Gastrocnemius medialis (tissue), 4 donors: Measurements from ENCODE around the gene LZTR1. TPM values are rescaled to one million over a fixed set of nuclear protein-coding genes. Genes with fewer than 3 reads are reported as not detected.

Experiments used
- ATAC-seq, 2 donors: fragments of 150-250 bp; one replicate each; pipeline ENCODE4 v1.9.1; 2016
- DNase-seq, 2 donors: peaks; one replicate each; pipeline ENCODE4 v3.0.0-alpha.2; 2019
- H3K27ac ChIP-seq, 4 donors: fragments of 200-600 bp; sonication (generic); 1 replicate in 1 of 4; 2 replicates in 3 of 4; pipeline ENCODE4 v1.5.1; 2016 to 2018; ENCODE audit warnings: mild to moderate bottlenecking in 2 of 4, moderate library complexity in 1 of 4
- H3K27me3 ChIP-seq, 3 donors: fragments of 200-600 bp; sonication (generic) in 2 of 3; 1 replicate in 1 of 3; 2 replicates in 2 of 3; pipeline versions ENCODE4 v1.5.1 to v1.6.0; 2016 to 2019; ENCODE audit warnings: mild to moderate bottlenecking in 1 of 3, moderate library complexity in 1 of 3
- H3K36me3 ChIP-seq, 2 donors: fragments of 200-600 bp; sonication (generic) in 1 of 2; one replicate each; pipeline ENCODE4 v1.5.1; 2017 to 2018
- H3K4me1 ChIP-seq, 2 donors: fragments of 200-600 bp; sonication (generic) in 1 of 2; one replicate each; pipeline ENCODE4 v1.5.1; 2016 to 2017; ENCODE audit warnings: mild to moderate bottlenecking in 2 of 2
- H3K4me3 ChIP-seq, 4 donors: fragments of 200-600 bp; sonication (generic) in 3 of 4; 1 replicate in 1 of 4; 2 replicates in 3 of 4; pipeline ENCODE4 v1.5.1; 2016 to 2019; ENCODE audit warnings: mild to moderate bottlenecking in 2 of 4
- H3K9me3 ChIP-seq, 3 donors: fragments of 200-600 bp; sonication (generic) in 2 of 3; 1 replicate in 1 of 3; 2 replicates in 2 of 3; pipeline ENCODE4 v1.5.1; 2016 to 2019
- CTCF ChIP-seq, 5 experiments: fragments of 450-650 bp in 3 of 5; fragments of 200-600 bp in 2 of 5; sonication (generic) in 2 of 5; IDR thresholded peaks in 4 of 5; conservative IDR thresholded peaks in 1 of 5; 1 replicate in 4 of 5; 2 replicates in 1 of 5; pipeline ENCODE4 v1.5.1; 2016 to 2019; ENCODE audit warnings: antibody characterized with exemption in 5 of 5, mild to moderate bottlenecking in 3 of 5, moderate library complexity in 3 of 5
- POLR2A ChIP-seq, 2 donors: fragments of 450-650 bp; IDR thresholded peaks; one replicate each; pipeline ENCODE4 v1.6.1; 2017; ENCODE audit warnings: antibody characterized with exemption in 2 of 2, mild to moderate bottlenecking in 2 of 2, moderate library complexity in 2 of 2
- in situ Hi-C, 4 donors: fragments of 200-750 bp; cut with MboI; loops; one replicate each; pipeline versions ENCODE4 v1.15.0 to v1.8.0; 2017; ENCODE audit warnings: low sequenced_read_pairs in 4 of 4
- intact Hi-C: fragments of 100-400 bp; cut with DNase I; formaldehyde crosslinking; loops from one replicate; pipeline ENCODE4 v1.15.1; 2023; ENCODE audit warnings: low total_unique reads
- total RNA-seq, 4 donors: library from RNA; depleted of rRNA; stranded (reverse); fragments of >200 nt; gene quantifications; one replicate each; pipeline versions ENCODE4 v1.1.0 to v1.2.3, GENCODE V29; 2016

The LZTR1 gene
- total RNA-seq, 4 donors from 2014 or later = 25.4 to 36.4 (median 26.3) TPM

DNA sequence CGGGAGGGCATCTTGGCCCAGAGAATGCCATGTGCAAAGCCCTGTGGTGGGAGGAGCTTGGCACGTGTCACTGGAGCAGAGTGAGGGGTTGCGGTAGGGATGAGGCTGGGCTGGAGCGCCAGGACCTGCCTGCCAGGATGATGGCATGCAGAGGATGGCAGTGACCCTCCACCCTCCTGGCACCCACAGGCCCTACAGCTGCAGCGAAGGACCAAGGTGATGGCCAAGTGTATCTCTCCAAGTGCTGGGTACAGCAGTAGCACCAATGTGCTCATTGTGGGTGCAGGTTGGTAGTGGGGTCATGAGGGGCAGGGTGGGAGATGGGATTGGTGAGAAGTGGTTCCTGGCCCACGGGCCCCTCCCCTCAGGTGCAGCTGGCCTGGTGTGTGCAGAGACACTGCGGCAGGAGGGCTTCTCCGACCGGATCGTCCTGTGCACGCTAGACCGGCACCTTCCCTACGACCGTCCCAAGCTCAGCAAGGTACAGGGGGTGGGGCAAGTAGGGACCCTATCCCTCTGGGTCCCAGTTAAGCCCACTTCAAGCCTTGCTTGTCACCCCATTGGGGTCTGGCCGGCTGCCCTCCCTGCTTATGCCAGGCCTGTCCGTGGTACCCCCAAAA lies 7.7 kb upstream of the LZTR1 start:
- Histone ChIP-seq H3K27me3 (no peaks in the 10 kb centered on the region), H3K4me1 (peaks cover under 1 to 1% of the 10 kb centered on the region in 2 donors), H3K27ac (no peak overlapping the region), H3K36me3 (no peaks in the 10 kb centered on the region), H3K9me3 (no peaks in the 10 kb centered on the region), H3K4me3 (no peak overlapping the region)
- TF ChIP-seq POLR2A (IDR thresholded peaks at IDR 0.05) = no peak
- no peak for TF ChIP-seq CTCF (IDR thresholded peaks at IDR 0.05 in 4 of 5, conservative IDR thresholded peaks at IDR 0.05 in 1 of 5)
- intact Hi-C loops = no loop called here
- no peak for ATAC-seq
- DNase-seq = no peak
- in situ Hi-C loops = no loop called here

GRCh38 chr22:20975541-20976290 lies 6.4 kb upstream of the LZTR1 start:
- Histone ChIP-seq H3K9me3 (no peaks in the 10 kb centered on the region), H3K27ac (no peak overlapping the region), H3K36me3 (no peaks in the 10 kb centered on the region), H3K4me1 (peaks cover 9 to 13% of the 10 kb centered on the region in 2 donors), H3K27me3 (no peaks in the 10 kb centered on the region), H3K4me3 (no peak overlapping the region)
- DNase-seq (no peak), ATAC-seq (no peak)
- in situ Hi-C loops = no loop called here
- intact Hi-C loops = no loop called here
- TF ChIP-seq POLR2A (IDR thresholded peaks at IDR 0.05) (no peak), CTCF (IDR thresholded peaks at IDR 0.05 in 4 of 5, conservative IDR thresholded peaks at IDR 0.05 in 1 of 5) (no peak)

GRCh38 chr22:20976291-20976877 lies 5.7 kb upstream of the LZTR1 start:
- Histone ChIP-seq H3K4me3 (no peak overlapping the region), H3K27me3 (no peaks in the 10 kb centered on the region), H3K36me3 (no peaks in the 10 kb centered on the region), H3K4me1 (peaks cover 15 to 19% of the 10 kb centered on the region in 2 donors), H3K27ac (no peak overlapping the region), H3K9me3 (no peaks in the 10 kb centered on the region)
- intact Hi-C loops (no loop called here), in situ Hi-C loops (no loop called here)
- TF ChIP-seq CTCF (IDR thresholded peaks at IDR 0.05 in 4 of 5, conservative IDR thresholded peaks at IDR 0.05 in 1 of 5) (no peak), POLR2A (IDR thresholded peaks at IDR 0.05) (no peak)
- no peak for ATAC-seq
- no peak for DNase-seq

GRCh38 chr22:20977019-20977418 lies 5.1 kb upstream of the LZTR1 start:
- Histone ChIP-seq H3K4me1 (peaks cover 17 to 22% of the 10 kb centered on the region in 2 donors), H3K27ac (no peak overlapping the region), H3K27me3 (no peaks in the 10 kb centered on the region), H3K36me3 (no peaks in the 10 kb centered on the region), H3K4me3 (no peak overlapping the region), H3K9me3 (no peaks in the 10 kb centered on the region)
- ATAC-seq (no peak), DNase-seq (no peak)
- in situ Hi-C loops (no loop called here), intact Hi-C loops (no loop called here)
- no peak for TF ChIP-seq POLR2A (IDR thresholded peaks at IDR 0.05)
- no peak for TF ChIP-seq CTCF (IDR thresholded peaks at IDR 0.05 in 4 of 5, conservative IDR thresholded peaks at IDR 0.05 in 1 of 5)
